Endothelial cell of umbilical vein (primary cell): ENCODE measurements around the gene IQSEC3. TPM values are rescaled to one million over a fixed set of nuclear protein-coding genes. Genes with fewer than 3 reads are reported as not detected.

Experiments
- BruUV-seq: library from RNA; stranded (reverse); fragments of 400-500 nt; replicated peaks from 2 replicates; lab custom pipeline; 2021; lab: Mats Ljungman, UMichigan
- CTCF ChIA-PET: fragments of 300-600, 350-600 bp; sonication (Branson Sonifier 250); formaldehyde crosslinking; loops from one replicate; lab custom pipeline; 2021; ENCODE audit warnings: antibody characterized with exemption, inconsistent platforms; lab: Charles Lee
- POLR2A ChIA-PET: fragments of 300-600, 350-600 bp; sonication (Branson Sonifier 250); formaldehyde crosslinking; loops from one replicate; lab custom pipeline; 2021; ENCODE audit warnings: antibody characterized with exemption, inconsistent platforms; lab: Charles Lee
- DNase-seq: peaks from one replicate; pipeline ENCODE4 v3.0.0-alpha.2; 2011; ENCODE audit warnings: low read depth, low spot score
- FAIRE-seq: peaks from 2 replicates; lab custom pipeline; 2011; peaks lifted over from hg19 to GRCh38; lab: Jason Lieb, UNC
- H2AFZ ChIP-seq: 2 replicates; pipeline ENCODE4 v1.6.0; 2012; ENCODE audit warnings: low read depth, low read length, control low read depth, inconsistent platforms
- H3K27ac ChIP-seq: 2 replicates; pipeline ENCODE4 v1.5.1; 2011; ENCODE audit warnings: low read depth, mild to moderate bottlenecking, control low read depth, low read length, moderate library complexity; ENCODE audit not compliant: insufficient read depth
- H3K27me3 ChIP-seq, 2 experiments: 2 replicates each; pipeline versions ENCODE4 v1.6.0 to v1.6.1; 2011; ENCODE audit warnings: low read length in 2 of 2, mixed read lengths in 1 of 2; ENCODE audit not compliant: control insufficient read depth in 2 of 2, insufficient read depth in 2 of 2
- H3K36me3 ChIP-seq, 2 experiments: 2 replicates in 1 of 2; 3 replicates in 1 of 2; pipeline ENCODE4 v1.5.1; 2011; ENCODE audit warnings: low read length in 2 of 2, mild to moderate bottlenecking in 1 of 2, moderate library complexity in 1 of 2; ENCODE audit not compliant: control insufficient read depth in 2 of 2, insufficient read depth in 2 of 2; ENCODE audit errors: extremely low read depth in 1 of 2
- H3K4me1 ChIP-seq: 3 replicates; pipeline ENCODE4 v1.5.1; 2011; ENCODE audit warnings: mild to moderate bottlenecking, low read length; ENCODE audit not compliant: control insufficient read depth, insufficient read depth; ENCODE audit errors: extremely low read depth
- H3K4me2 ChIP-seq: 2 replicates; pipeline ENCODE4 v1.6.1; 2011; ENCODE audit warnings: low read length, control low read depth, mixed read lengths; ENCODE audit not compliant: insufficient read depth
- H3K4me3 ChIP-seq, 3 experiments: fragments of 200-600 bp in 1 of 3; sonication (generic), shearing (Covaris generic) in 1 of 3; replicated peaks in 1 of 3; 2 replicates each; pipeline ENCODE4 v1.5.1; 2011 to 2016; ENCODE audit warnings: control low read depth in 3 of 3, low read length in 3 of 3, mild to moderate bottlenecking in 2 of 3, inconsistent platforms in 1 of 3, low read depth in 1 of 3, moderate library complexity in 1 of 3; ENCODE audit not compliant: insufficient read depth in 1 of 3
- H3K79me2 ChIP-seq: 2 replicates; pipeline ENCODE4 v1.6.0; 2012; ENCODE audit warnings: low read length, inconsistent platforms; ENCODE audit not compliant: control insufficient read depth, insufficient read depth
- H3K9ac ChIP-seq: replicated peaks from 2 replicates; pipeline ENCODE3; 2011; ENCODE audit warnings: low read length, control low read depth; ENCODE audit not compliant: insufficient read depth; ENCODE audit errors: extremely low read depth
- H3K9me1 ChIP-seq: replicated peaks from 3 replicates; pipeline ENCODE4 v1.6.0; 2011; ENCODE audit warnings: mild to moderate bottlenecking, low read length; ENCODE audit not compliant: control insufficient read depth, insufficient read depth; ENCODE audit errors: extremely low read depth
- H3K9me3 ChIP-seq: replicated peaks from 2 replicates; pipeline ENCODE4 v1.5.1; 2012; ENCODE audit warnings: low read length, inconsistent platforms; ENCODE audit not compliant: control insufficient read depth, insufficient read depth
- H4K20me1 ChIP-seq: replicated peaks from 2 replicates; pipeline ENCODE3; 2011; ENCODE audit warnings: mild to moderate bottlenecking, low read length; ENCODE audit not compliant: control insufficient read depth, insufficient read depth; ENCODE audit errors: extremely low read depth
- EZH2 ChIP-seq: IDR thresholded peaks from 2 replicates; pipeline ENCODE4 v1.6.1; 2012; ENCODE audit warnings: borderline replicate concordance, low read depth, mild to moderate bottlenecking, moderate library complexity, low read length, inconsistent platforms; ENCODE audit not compliant: severe bottlenecking
- FOS ChIP-seq: IDR thresholded peaks from 2 replicates; pipeline ENCODE4 v1.6.1; 2011; ENCODE audit warnings: mild to moderate bottlenecking, low read length, moderate library complexity, borderline replicate concordance; ENCODE audit not compliant: insufficient read depth
- GATA2 ChIP-seq: IDR thresholded peaks from 2 replicates; pipeline ENCODE4 v1.7.0; 2011; ENCODE audit warnings: low read depth, mild to moderate bottlenecking, moderate library complexity, mixed read lengths, low read length; ENCODE audit not compliant: insufficient read length, insufficient read depth
- JUN ChIP-seq: IDR thresholded peaks from 2 replicates; pipeline ENCODE4 v1.6.1; 2011; ENCODE audit warnings: borderline replicate concordance, low read depth; ENCODE audit not compliant: insufficient read length, insufficient read depth
- MYC ChIP-seq: IDR thresholded peaks from one replicate; pipeline ENCODE4 v1.6.1; 2011; ENCODE audit warnings: mild to moderate bottlenecking, low read depth, low read length
- POLR2A ChIP-seq: IDR thresholded peaks from 2 replicates; pipeline ENCODE4 v1.6.1; 2012; ENCODE audit warnings: low read depth, mild to moderate bottlenecking, control low read depth, low read length
- POLR2AphosphoS5 ChIP-seq: IDR thresholded peaks from 2 replicates; pipeline ENCODE4 v1.6.1; 2012; ENCODE audit warnings: low read depth, mild to moderate bottlenecking, control low read depth, low read length, moderate library complexity; ENCODE audit not compliant: insufficient read depth
- dilution Hi-C: fragments of 300-500 bp; cut with MboI; formaldehyde crosslinking; loops from one replicate; pipeline ENCODE4 v1.15.0; 2019; ENCODE audit warnings: low sequenced_read_pairs; ENCODE audit not compliant: extremely low pct_ligation_motif_present
- intact Hi-C: fragments of 100-400 bp; cut with micrococcal nuclease; formaldehyde crosslinking; loops from one replicate; pipeline ENCODE4 v1.10.0; 2022
- polyA plus RNA-seq, 4 experiments: library from polyadenylated mRNA; depleted of rRNA in 3 of 4; stranded (reverse) in 3 of 4; unstranded in 1 of 4; fragments of >200 nt; gene quantifications; 2 replicates each; pipeline versions ENCODE4 v1.2.1 to v1.2.3, GENCODE V29; 2011 to 2012; ENCODE audit warnings: missing spikeins in 1 of 4
- total RNA-seq: library from RNA; stranded (reverse); gene quantifications from 2 replicates; pipeline ENCODE4 v1.2.3, GENCODE V29; 2021
- TF ChIP-seq, protein P1 (sequence below), 2 donors: IDR thresholded peaks; 1 replicate in 1 of 2; 2 replicates in 1 of 2; pipeline ENCODE4 v1.5.1; 2011; ENCODE audit warnings: low read length in 2 of 2, mild to moderate bottlenecking in 2 of 2, moderate library complexity in 2 of 2, control low read depth in 1 of 2, inconsistent platforms in 1 of 2, low read depth in 1 of 2; ENCODE audit not compliant: insufficient read depth in 1 of 2; ENCODE audit errors: extremely low read depth in 1 of 2
- TF ChIP-seq, protein P2 (sequence below): IDR thresholded peaks from 2 replicates; pipeline ENCODE4 v1.6.1; 2011; ENCODE audit not compliant: insufficient read depth, insufficient read length

Gene IQSEC3
- total and polyA plus RNA-seq, 2 donors (not counting 3 experiments of a cell fraction or from before 2014, with no cell fraction given) = not detected

DNA sequence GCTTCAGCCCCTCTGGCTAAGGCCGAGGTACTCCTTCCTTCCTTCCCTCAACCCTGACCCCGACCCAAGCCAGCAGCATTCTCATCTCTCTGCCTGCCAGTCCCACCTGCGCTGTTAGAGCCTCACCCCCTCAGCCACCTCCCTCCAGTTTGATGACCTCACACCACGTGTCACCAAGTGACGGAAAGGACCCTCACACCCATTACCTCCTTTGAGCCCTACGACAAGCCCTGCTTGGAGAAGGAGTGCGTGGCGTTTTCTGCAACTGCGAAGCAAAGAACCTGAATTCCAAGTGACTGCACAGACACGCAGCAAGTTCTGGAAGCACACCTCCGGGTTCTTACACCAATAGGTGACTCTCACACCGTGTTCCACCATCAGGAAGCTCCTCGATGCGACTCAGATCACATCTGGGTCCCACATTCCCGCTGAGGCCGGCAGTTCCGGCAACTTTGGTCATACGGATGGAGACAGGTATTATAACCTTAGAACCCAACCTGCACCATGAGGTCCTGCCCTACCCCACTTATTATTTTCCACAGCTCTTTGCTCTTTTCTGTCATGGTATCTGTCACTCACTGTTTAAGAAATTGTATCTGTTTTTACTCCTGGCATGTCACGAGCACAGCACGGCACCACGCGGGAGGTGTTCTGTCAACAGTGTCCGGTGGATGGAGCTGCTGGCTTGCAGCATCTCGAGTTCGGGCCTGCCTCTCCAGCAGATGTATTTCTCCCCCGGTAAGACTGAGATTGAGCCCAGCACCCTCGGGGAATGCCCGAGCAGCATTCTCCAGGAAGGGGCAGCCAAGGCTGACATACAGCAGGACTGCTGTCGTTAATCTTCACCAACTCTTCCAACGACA, 152.4 kb downstream of the IQSEC3 start:
- FAIRE-seq (no peak), DNase-seq (no peak)
- H3K79me2 ChIP-seq = no peaks in the 10 kb centered on the region
- intact Hi-C loops = no loop called here
- H3K4me2 ChIP-seq = no peak overlapping the region
- no TSS peak for BruUV-seq
- POLR2A ChIA-PET = no interaction called here
- H3K9me3 ChIP-seq = no peaks in the 10 kb centered on the region
- dilution Hi-C loops = no loop called here
- no peak overlapping the region for H3K4me3 ChIP-seq
- CTCF ChIA-PET = interaction anchor here (1.3 to 2.1 kb wide), 2 partner anchors 7 to 12 kb away, joined by 3 to 5 read pairs; no protein-coding TSS in a partner anchor
- no peak overlapping the region for H3K9ac ChIP-seq
- no peak overlapping the region for H3K27ac ChIP-seq
- no peak for TF ChIP-seq FOS
- no peak for TF ChIP-seq MYC
- no peak for TF ChIP-seq POLR2AphosphoS5
- no peak for TF ChIP-seq JUN
- TF ChIP-seq, protein P1, sequence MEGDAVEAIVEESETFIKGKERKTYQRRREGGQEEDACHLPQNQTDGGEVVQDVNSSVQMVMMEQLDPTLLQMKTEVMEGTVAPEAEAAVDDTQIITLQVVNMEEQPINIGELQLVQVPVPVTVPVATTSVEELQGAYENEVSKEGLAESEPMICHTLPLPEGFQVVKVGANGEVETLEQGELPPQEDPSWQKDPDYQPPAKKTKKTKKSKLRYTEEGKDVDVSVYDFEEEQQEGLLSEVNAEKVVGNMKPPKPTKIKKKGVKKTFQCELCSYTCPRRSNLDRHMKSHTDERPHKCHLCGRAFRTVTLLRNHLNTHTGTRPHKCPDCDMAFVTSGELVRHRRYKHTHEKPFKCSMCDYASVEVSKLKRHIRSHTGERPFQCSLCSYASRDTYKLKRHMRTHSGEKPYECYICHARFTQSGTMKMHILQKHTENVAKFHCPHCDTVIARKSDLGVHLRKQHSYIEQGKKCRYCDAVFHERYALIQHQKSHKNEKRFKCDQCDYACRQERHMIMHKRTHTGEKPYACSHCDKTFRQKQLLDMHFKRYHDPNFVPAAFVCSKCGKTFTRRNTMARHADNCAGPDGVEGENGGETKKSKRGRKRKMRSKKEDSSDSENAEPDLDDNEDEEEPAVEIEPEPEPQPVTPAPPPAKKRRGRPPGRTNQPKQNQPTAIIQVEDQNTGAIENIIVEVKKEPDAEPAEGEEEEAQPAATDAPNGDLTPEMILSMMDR (IDR thresholded peaks at IDR 0.05; ENCODE audit: extremely low read depth in 1 of 2, insufficient read depth in 1 of 2, low read depth in 1 of 2, low read length in 2 of 2) = no peak
- TF ChIP-seq EZH2 = no peak
- TF ChIP-seq, protein P2, sequence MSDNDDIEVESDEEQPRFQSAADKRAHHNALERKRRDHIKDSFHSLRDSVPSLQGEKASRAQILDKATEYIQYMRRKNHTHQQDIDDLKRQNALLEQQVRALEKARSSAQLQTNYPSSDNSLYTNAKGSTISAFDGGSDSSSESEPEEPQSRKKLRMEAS = no peak
- no peak for TF ChIP-seq POLR2A
- no peak for TF ChIP-seq GATA2
- no peaks in the 10 kb centered on the region for H4K20me1 ChIP-seq
- H3K27me3 ChIP-seq = no peaks in the 10 kb centered on the region
- no peaks in the 10 kb centered on the region for H3K9me1 ChIP-seq
- no peaks in the 10 kb centered on the region for H3K36me3 ChIP-seq
- H3K4me1 ChIP-seq = no peaks in the 10 kb centered on the region
- H2AFZ ChIP-seq = no peak overlapping the region
